HCT116 (cell line): ENCODE results near the gene YTHDF1. TPM values are rescaled to one million over a fixed set of nuclear protein-coding genes. Genes with fewer than 3 reads are reported as not detected.

Experiments
- ATAC-seq: fragments of 200-7000 bp; cut with Tn5 transposase; 2 replicates; pipeline ENCODE4 v1.9.1; 2020; ENCODE audit warnings: mild to moderate bottlenecking, moderate library complexity
- BruUV-seq: library from RNA; stranded (reverse); fragments of 400-500 nt; replicated peaks from 2 replicates; lab custom pipeline; 2021; lab: Mats Ljungman, UMichigan
- CTCF ChIA-PET: fragments of 300-600 bp; sonication (Branson Sonifier 250); formaldehyde crosslinking; loops from one replicate; lab custom pipeline; 2021; ENCODE audit warnings: antibody characterized with exemption; lab: Charles Lee
- POLR2A ChIA-PET: fragments of 300-600, 350-600 bp; sonication (Branson Sonifier 250); formaldehyde crosslinking; loops from one replicate; lab custom pipeline; 2021; ENCODE audit warnings: antibody characterized with exemption; lab: Charles Lee
- RAD21 ChIA-PET, 2 experiments: fragments of 300-600 bp; sonication (Branson Sonifier 250); formaldehyde crosslinking; loops; one replicate each; lab custom pipeline; 2023; ENCODE audit warnings: low total read pairs in 2 of 2; ENCODE audit not compliant: uncharacterized antibody in 2 of 2, unreplicated experiment in 2 of 2, low non-redundant PET in 1 of 2; lab: Charles Lee
- DNase-seq: peaks from one replicate; pipeline ENCODE4 v3.0.0-alpha.2; 2010; ENCODE audit warnings: low read depth, low spot score
- H2AFZ ChIP-seq: fragments of 200-600 bp; shearing (Covaris generic), sonication (generic); 2 replicates; pipeline ENCODE4 v1.6.1; 2017; ENCODE audit warnings: low read depth, mixed run types, mixed read lengths, antibody characterized with exemption, low read length; ENCODE audit not compliant: poor library complexity, severe bottlenecking
- H3K27ac ChIP-seq: 2 replicates; pipeline ENCODE4 v1.5.1; 2012; ENCODE audit warnings: low read depth, low read length
- H3K27me3 ChIP-seq: fragments of 200-600 bp; sonication (generic); 2 replicates; pipeline ENCODE4 v1.6.1; 2016; ENCODE audit warnings: mixed run types, low read length, mixed read lengths; ENCODE audit not compliant: insufficient read depth
- H3K36me3 ChIP-seq, 2 experiments: fragments of 200-500 bp in 1 of 2; fragments of 200-600 bp in 1 of 2; sonication (Bioruptor generic) in 1 of 2; sonication (generic) in 1 of 2; 2 replicates each; pipeline versions ENCODE4 v1.5.1 to v1.6.1; 2014 to 2016; ENCODE audit warnings: low read length in 2 of 2, inconsistent platforms in 1 of 2, mixed read lengths in 1 of 2, mixed run types in 1 of 2; ENCODE audit not compliant: insufficient read depth in 2 of 2, control insufficient read depth in 1 of 2
- H3K4me1 ChIP-seq, 2 experiments: fragments of 200-600 bp in 1 of 2; sonication (generic) in 1 of 2; 2 replicates each; pipeline versions ENCODE4 v1.5.1 to v1.6.1; 2012 to 2017; ENCODE audit warnings: low read length in 2 of 2, inconsistent platforms in 1 of 2, mild to moderate bottlenecking in 1 of 2, mixed read lengths in 1 of 2, mixed run types in 1 of 2, moderate library complexity in 1 of 2; ENCODE audit not compliant: insufficient read depth in 2 of 2, control insufficient read depth in 1 of 2
- H3K4me2 ChIP-seq: fragments of 200-600 bp; sonication (generic); 2 replicates; pipeline ENCODE4 v1.6.1; 2017; ENCODE audit warnings: mixed run types, low read length, mixed read lengths
- H3K4me3 ChIP-seq, 2 experiments: fragments of 200-600 bp in 1 of 2; sonication (generic) in 1 of 2; replicated peaks in 1 of 2; 2 replicates each; pipeline ENCODE4 v1.5.1; 2011 to 2016; ENCODE audit warnings: low read length in 2 of 2, control low read depth in 1 of 2, low read depth in 1 of 2, mild to moderate bottlenecking in 1 of 2, mixed read lengths in 1 of 2, mixed run types in 1 of 2
- H3K79me2 ChIP-seq: fragments of 200-600 bp; sonication (generic); 2 replicates; pipeline ENCODE4 v1.6.1; 2017; ENCODE audit warnings: mild to moderate bottlenecking, mixed run types, low read length, moderate library complexity, mixed read lengths; ENCODE audit not compliant: insufficient read depth
- H3K9ac ChIP-seq: fragments of 200-600 bp; sonication (generic); 2 replicates; pipeline ENCODE4 v1.6.1; 2016; ENCODE audit warnings: low read length, mixed read lengths
- H3K9me2 ChIP-seq: fragments of 200-600 bp; sonication (generic), shearing (Covaris generic); 2 replicates; pipeline ENCODE4 v1.6.1; 2017; ENCODE audit warnings: mixed run types, mild to moderate bottlenecking, moderate library complexity; ENCODE audit not compliant: insufficient read depth
- H3K9me3 ChIP-seq, 2 experiments: fragments of 200-500 bp in 1 of 2; fragments of 200-600 bp in 1 of 2; sonication (Bioruptor generic) in 1 of 2; sonication (generic) in 1 of 2; 2 replicates each; pipeline ENCODE4 v1.6.1; 2014 to 2017; ENCODE audit warnings: low read length in 2 of 2, mixed read lengths in 2 of 2, inconsistent platforms in 1 of 2, low read depth in 1 of 2, mild to moderate bottlenecking in 1 of 2, mixed run types in 1 of 2, moderate library complexity in 1 of 2; ENCODE audit not compliant: control insufficient read depth in 1 of 2, insufficient read depth in 1 of 2
- H4K20me1 ChIP-seq: fragments of 200-600 bp; sonication (generic), shearing (Covaris generic); 2 replicates; pipeline ENCODE4 v1.6.1; 2017; ENCODE audit warnings: mixed run types, mild to moderate bottlenecking, moderate library complexity; ENCODE audit not compliant: insufficient read depth
- ATF3 ChIP-seq: IDR thresholded peaks from 2 replicates; pipeline ENCODE4 v1.6.1; 2012
- CBX3 ChIP-seq: IDR thresholded peaks from 2 replicates; pipeline ENCODE4 v1.6.1; 2012; ENCODE audit warnings: low read depth
- CEBPB ChIP-seq: IDR thresholded peaks from 2 replicates; pipeline ENCODE4 v1.6.1; 2012; ENCODE audit warnings: low read depth
- CTCF ChIP-seq, 3 experiments: fragments of 200-600 bp in 1 of 3; sonication (generic) in 1 of 3; IDR thresholded peaks in 2 of 3; conservative IDR thresholded peaks in 1 of 3; 2 replicates each; pipeline ENCODE4 v1.5.1; 2012 to 2017; ENCODE audit warnings: low read depth in 2 of 3, low read length in 2 of 3, antibody characterized with exemption in 1 of 3, borderline replicate concordance in 1 of 3, control low read depth in 1 of 3, mild to moderate bottlenecking in 1 of 3, mixed read lengths in 1 of 3, mixed run types in 1 of 3, moderate library complexity in 1 of 3; ENCODE audit not compliant: insufficient read depth in 1 of 3
- EGR1 ChIP-seq: IDR thresholded peaks from 2 replicates; pipeline ENCODE4 v1.6.1; 2012; ENCODE audit warnings: low read depth
- EZH2 ChIP-seq: fragments of 200-600 bp; sonication (generic); IDR thresholded peaks from 2 replicates; pipeline ENCODE4 v1.6.1; 2017; ENCODE audit warnings: antibody characterized with exemption, mixed run types
- EZH2phosphoT487 ChIP-seq: fragments of 200-600 bp; IDR thresholded peaks from 2 replicates; pipeline ENCODE4 v1.6.1; 2018; ENCODE audit warnings: antibody characterized with exemption, borderline replicate concordance
- FOSL1 ChIP-seq: IDR thresholded peaks from 2 replicates; pipeline ENCODE4 v1.6.1; 2012; ENCODE audit warnings: low read depth
- JUND ChIP-seq: IDR thresholded peaks from 2 replicates; pipeline ENCODE4 v1.6.1; 2012
- MAX ChIP-seq: IDR thresholded peaks from 2 replicates; pipeline ENCODE4 v1.6.1; 2012
- POLR2A ChIP-seq: IDR thresholded peaks from 2 replicates; pipeline ENCODE4 v1.7.0; 2011; ENCODE audit warnings: borderline replicate concordance; ENCODE audit not compliant: insufficient read depth, insufficient read length; ENCODE audit errors: extremely low read depth
- POLR2AphosphoS5 ChIP-seq: IDR thresholded peaks from 2 replicates; pipeline ENCODE4 v1.6.1; 2011; ENCODE audit warnings: mild to moderate bottlenecking, low read depth, low read length, moderate library complexity
- RAD21 ChIP-seq: IDR thresholded peaks from 2 replicates; pipeline ENCODE4 v1.6.1; 2012; ENCODE audit warnings: low read depth, mild to moderate bottlenecking
- REST ChIP-seq: IDR thresholded peaks from 2 replicates; pipeline ENCODE4 v1.6.1; 2012; ENCODE audit warnings: low read depth
- SIN3A ChIP-seq: IDR thresholded peaks from 2 replicates; pipeline ENCODE4 v1.6.1; 2012; ENCODE audit warnings: low read depth
- SP1 ChIP-seq: IDR thresholded peaks from 2 replicates; pipeline ENCODE4 v1.6.1; 2012; ENCODE audit warnings: low read depth
- SRF ChIP-seq: IDR thresholded peaks from 2 replicates; pipeline ENCODE4 v1.6.1; 2012; ENCODE audit warnings: low read depth
- TCF7L2 ChIP-seq: IDR thresholded peaks from 2 replicates; pipeline ENCODE4 v1.7.0; 2011; ENCODE audit warnings: borderline replicate concordance, inconsistent platforms; ENCODE audit not compliant: insufficient read depth, insufficient read length; ENCODE audit errors: extremely low read depth
- ZFX ChIP-seq: fragments of 450-650 bp; IDR thresholded peaks from 2 replicates; pipeline ENCODE4 v1.6.1; 2017
- ZNF274 ChIP-seq: fragments of 200-500 bp; sonication (Bioruptor generic); IDR thresholded peaks from 2 replicates; pipeline ENCODE4 v1.6.1; 2014; ENCODE audit warnings: mild to moderate bottlenecking, low read depth, low read length, inconsistent platforms
- intact Hi-C: fragments of 100-400 bp; cut with micrococcal nuclease; formaldehyde crosslinking; loops from 2 replicates; pipeline ENCODE4 v1.10.0; 2022
- total RNA-seq: library from RNA; stranded (reverse); gene quantifications from one replicate; pipeline ENCODE4 v1.2.1, GENCODE V29; 2021; ENCODE audit not compliant: unreplicated experiment

Gene YTHDF1
- total RNA-seq, 1 experiment from 2014 or later, result 42.8 TPM

GRCh38 chr20:63232235-63233060 lies 16.5 kb upstream of the YTHDF1 start:
- POLR2A ChIA-PET, result interaction anchor here (2.2 kb wide), 1 partner anchor 9 kb away, joined by 11 read pairs; no protein-coding TSS in a partner anchor
- peak; percentile 71 for ATAC-seq
- TF ChIP-seq CEBPB, result no peak
- TF ChIP-seq SRF, result no peak
- no peak; the same call in none of the 2 replicates for TF ChIP-seq SP1
- TF ChIP-seq CTCF (IDR thresholded peaks at IDR 0.05 in 2 of 3, conservative IDR thresholded peaks at IDR 0.05 in 1 of 3; ENCODE audit: borderline replicate concordance in 1 of 3, insufficient read depth in 1 of 3, low read depth in 2 of 3, low read length in 2 of 3), result no peak
- no peak for TF ChIP-seq ZFX
- TF ChIP-seq EZH2phosphoT487, result no peak
- TF ChIP-seq RAD21, result no peak
- TF ChIP-seq FOSL1, result no peak; the same call in 1 of the 2 replicates
- peak; percentile 45; the same call in 1 of the 2 replicates for TF ChIP-seq POLR2AphosphoS5
- TF ChIP-seq MAX, result peak; percentile 56; the same call in 1 of the 2 replicates
- TF ChIP-seq TCF7L2, result no peak
- no peak for TF ChIP-seq JUND
- no peak for TF ChIP-seq POLR2A
- no peak for TF ChIP-seq SIN3A
- no peak for TF ChIP-seq EGR1
- TF ChIP-seq REST, result no peak
- TF ChIP-seq ZNF274, result no peak
- TF ChIP-seq ATF3, result no peak
- no peak for TF ChIP-seq EZH2
- TF ChIP-seq CBX3, result no peak

More at GRCh38 chr20:63232235-63233060, 16.5 kb upstream of the YTHDF1 start:
- Histone ChIP-seq H3K27me3 (no peaks in the 10 kb centered on the region), H2AFZ (peak overlapping the region; percentile 77), H3K4me1 (peaks cover 38 to 62% of the 10 kb centered on the region in 2 experiments), H4K20me1 (no peaks in the 10 kb centered on the region), H3K4me3 (peak overlapping the region; percentile 1 to 42; a peak in 3 of 4 replicates), H3K9ac (peak overlapping the region; percentile 57), H3K79me2 (no peaks in the 10 kb centered on the region), H3K27ac (peak overlapping the region; percentile 69), H3K9me2 (no peaks in the 10 kb centered on the region), H3K36me3 (no peaks in the 10 kb centered on the region), H3K9me3 (no peaks in the 10 kb centered on the region), H3K4me2 (peak overlapping the region; percentile 80)
- RAD21 ChIA-PET, result interaction anchor here in 1 of 2 experiments (2.0 kb wide), 1 partner anchor 9 kb away, joined by 5 read pairs; no protein-coding TSS in a partner anchor
- CTCF ChIA-PET, result interaction anchor here (6.2 kb wide), 1 partner anchor 8 kb away, joined by 107 read pairs; no protein-coding TSS in a partner anchor
- no TSS peak for BruUV-seq
- intact Hi-C loops, result loop anchor here (5.0 kb wide), 1 partner anchor 40 kb away; the partner anchor contains the start of gene ARFGAP1
- peak; percentile 72 for DNase-seq
